MCF 10A (cell line): ENCODE measurements around the gene RAB29. TPM values are rescaled to one million over a fixed set of nuclear protein-coding genes. Genes with fewer than 3 reads are reported as not detected.

Experiments used
- BruUV-seq: library from RNA; stranded (reverse); fragments of 400-500 nt; replicated peaks from 2 replicates; lab custom pipeline; 2021; lab: Mats Ljungman, UMichigan
- CTCF ChIA-PET: fragments of 300-600 bp; sonication (Branson Sonifier 250); formaldehyde crosslinking; extraction: SDS; loops from one replicate; lab custom pipeline; 2021; ENCODE audit warnings: antibody characterized with exemption, inconsistent platforms; lab: Yijun Ruan, JAX
- POLR2A ChIA-PET: fragments of 300-600, 350-650 bp; sonication (Branson Sonifier 250); formaldehyde crosslinking; extraction: SDS; loops from one replicate; lab custom pipeline; 2020; ENCODE audit warnings: antibody characterized with exemption, inconsistent platforms; lab: Yijun Ruan, JAX
- DNase-seq: peaks from one replicate; pipeline ENCODE4 v3.0.0-alpha.2; 2018; ENCODE audit not compliant: unreplicated experiment
- H3K27ac Mint-ChIP-seq: one replicate; pipeline ENCODE4 v1.8.0; 2022; ENCODE audit warnings: mild to moderate bottlenecking, low read depth, mixed read lengths; ENCODE audit not compliant: unreplicated experiment
- H3K27me3 Mint-ChIP-seq: one replicate; pipeline ENCODE4 v1.8.0; 2022; ENCODE audit warnings: mixed read lengths; ENCODE audit not compliant: insufficient read depth, unreplicated experiment
- H3K36me3 Mint-ChIP-seq: one replicate; pipeline ENCODE4 v1.8.0; 2022; ENCODE audit warnings: mild to moderate bottlenecking, moderate library complexity, mixed read lengths; ENCODE audit not compliant: insufficient read depth, unreplicated experiment
- H3K4me1 Mint-ChIP-seq: one replicate; pipeline ENCODE4 v1.8.0; 2022; ENCODE audit warnings: mixed read lengths; ENCODE audit not compliant: insufficient read depth, unreplicated experiment
- H3K4me3 Mint-ChIP-seq: one replicate; pipeline ENCODE4 v1.8.0; 2022; ENCODE audit warnings: mild to moderate bottlenecking, moderate library complexity, mixed read lengths; ENCODE audit not compliant: unreplicated experiment
- H3K9me3 Mint-ChIP-seq: one replicate; pipeline ENCODE4 v1.8.0; 2022; ENCODE audit warnings: mixed read lengths; ENCODE audit not compliant: unreplicated experiment
- intact Hi-C: fragments of 100-400 bp; cut with micrococcal nuclease; formaldehyde crosslinking; loops from 2 replicates; pipeline ENCODE4 v1.14.1; 2022
- total RNA-seq: library from RNA; stranded (reverse); gene quantifications from 2 replicates; pipeline ENCODE4 v1.2.3, GENCODE V29; 2022
- TF ChIP-seq, protein P1 (sequence below): fragments of 200-600 bp; IDR thresholded peaks from one replicate; pipeline ENCODE4 v1.8.0; 2022; ENCODE audit warnings: antibody characterized with exemption, mild to moderate bottlenecking; ENCODE audit not compliant: unreplicated experiment

Gene RAB29
- total RNA-seq, 1 experiment from 2014 or later = 33.6 TPM

DNA sequence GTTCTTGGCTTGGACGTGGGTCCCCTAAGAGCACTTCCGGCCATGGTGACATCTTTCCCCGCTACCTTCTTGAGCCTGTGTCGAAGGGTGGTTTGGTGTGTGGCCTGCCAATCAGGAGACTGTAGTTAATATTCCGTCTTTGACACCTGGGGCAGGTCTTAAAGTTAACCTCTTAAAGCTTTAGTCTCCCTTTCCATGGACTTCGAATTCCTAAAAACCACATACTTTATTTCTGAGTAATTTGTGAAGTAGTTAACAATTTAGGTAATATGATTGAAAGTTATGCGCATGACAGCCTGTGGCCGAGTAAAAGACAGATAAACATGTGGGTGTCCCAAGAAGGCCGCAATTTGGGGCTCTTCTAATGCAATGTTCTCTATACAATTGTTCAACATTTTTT lies 10.2 kb upstream of the RAB29 start:
- TF ChIP-seq, protein P1, sequence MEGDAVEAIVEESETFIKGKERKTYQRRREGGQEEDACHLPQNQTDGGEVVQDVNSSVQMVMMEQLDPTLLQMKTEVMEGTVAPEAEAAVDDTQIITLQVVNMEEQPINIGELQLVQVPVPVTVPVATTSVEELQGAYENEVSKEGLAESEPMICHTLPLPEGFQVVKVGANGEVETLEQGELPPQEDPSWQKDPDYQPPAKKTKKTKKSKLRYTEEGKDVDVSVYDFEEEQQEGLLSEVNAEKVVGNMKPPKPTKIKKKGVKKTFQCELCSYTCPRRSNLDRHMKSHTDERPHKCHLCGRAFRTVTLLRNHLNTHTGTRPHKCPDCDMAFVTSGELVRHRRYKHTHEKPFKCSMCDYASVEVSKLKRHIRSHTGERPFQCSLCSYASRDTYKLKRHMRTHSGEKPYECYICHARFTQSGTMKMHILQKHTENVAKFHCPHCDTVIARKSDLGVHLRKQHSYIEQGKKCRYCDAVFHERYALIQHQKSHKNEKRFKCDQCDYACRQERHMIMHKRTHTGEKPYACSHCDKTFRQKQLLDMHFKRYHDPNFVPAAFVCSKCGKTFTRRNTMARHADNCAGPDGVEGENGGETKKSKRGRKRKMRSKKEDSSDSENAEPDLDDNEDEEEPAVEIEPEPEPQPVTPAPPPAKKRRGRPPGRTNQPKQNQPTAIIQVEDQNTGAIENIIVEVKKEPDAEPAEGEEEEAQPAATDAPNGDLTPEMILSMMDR = no peak
- Mint-ChIP-seq H3K4me1 (no peaks in the 10 kb centered on the region), H3K36me3 (peaks cover 2% of the 10 kb centered on the region), H3K4me3 (no peak overlapping the region), H3K27ac (no peak overlapping the region), H3K27me3 (no peaks in the 10 kb centered on the region), H3K9me3 (no peaks in the 10 kb centered on the region)
- no TSS peak for BruUV-seq
- ChIA-PET POLR2A (interaction anchor here (0.5 to 2.9 kb wide), 5 partner anchors 10 to 827 kb away, joined by 3 to 20 read pairs (median 5); partner anchors contain the start of genes EIF2D and RAB29), CTCF (interaction anchor here (0.7 to 3.3 kb wide), 8 partner anchors 8 to 194 kb away, joined by 3 to 23 read pairs (median 6); no protein-coding TSS in a partner anchor)
- no peak for DNase-seq
- intact Hi-C loops = no loop called here

DNA sequence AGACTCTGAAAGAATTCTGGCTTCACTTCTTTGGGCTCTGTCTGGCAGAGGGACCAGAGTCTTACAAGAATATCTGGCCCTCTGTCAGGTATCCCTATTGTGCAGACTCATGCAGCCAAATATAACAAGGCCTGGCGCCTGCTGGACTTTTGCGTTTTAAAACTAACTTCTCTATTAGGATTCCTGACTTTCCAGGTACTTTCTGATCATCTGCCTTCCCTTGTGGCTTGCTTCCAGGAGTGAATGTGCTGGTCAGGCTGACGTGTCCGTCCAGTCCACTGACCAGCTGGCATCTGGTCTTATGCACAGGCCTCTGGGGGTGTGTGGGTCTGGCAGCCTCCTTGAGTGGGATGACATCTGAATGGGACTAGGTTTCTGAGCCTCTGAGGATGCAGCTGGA lies 8.6 kb upstream of the RAB29 start:
- Mint-ChIP-seq H3K4me3 (no peak overlapping the region), H3K27ac (no peak overlapping the region), H3K9me3 (no peaks in the 10 kb centered on the region), H3K4me1 (no peaks in the 10 kb centered on the region), H3K27me3 (no peaks in the 10 kb centered on the region), H3K36me3 (no peaks in the 10 kb centered on the region)
- BruUV-seq = no TSS peak
- intact Hi-C loops = no loop called here
- TF ChIP-seq, protein P1 = no peak
- ChIA-PET CTCF (interaction anchor here (0.6 to 3.3 kb wide), 4 partner anchors 55 to 194 kb away, joined by 3 to 23 read pairs (median 4); no protein-coding TSS in a partner anchor), POLR2A (interaction anchor here (1.5 kb wide), 1 partner anchor 8 kb away, joined by 11 read pairs; the partner anchor contains the start of gene RAB29)
- DNase-seq = no peak

DNA sequence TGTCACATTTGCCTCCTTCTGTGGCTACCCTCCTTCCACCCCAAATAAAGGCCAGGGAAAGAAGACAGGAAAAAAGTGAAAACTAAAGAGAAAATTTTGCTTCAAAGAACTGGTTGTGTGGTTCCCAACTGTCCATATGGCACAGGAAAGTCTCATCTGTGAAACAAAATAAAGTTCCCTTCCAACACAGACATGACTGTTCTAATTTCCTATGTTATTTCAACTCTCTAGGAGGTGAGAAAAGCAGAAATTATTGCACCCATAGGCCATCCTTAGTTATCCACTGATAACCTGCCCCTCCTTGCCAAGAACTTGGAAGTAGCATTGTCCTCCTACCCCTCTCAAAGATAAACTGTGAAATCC lies 8.1 kb upstream of the RAB29 start:
- Mint-ChIP-seq H3K4me3 (no peak overlapping the region), H3K4me1 (no peaks in the 10 kb centered on the region), H3K9me3 (no peaks in the 10 kb centered on the region), H3K36me3 (no peaks in the 10 kb centered on the region), H3K27ac (no peak overlapping the region), H3K27me3 (no peaks in the 10 kb centered on the region)
- POLR2A ChIA-PET = interaction anchor here (1.6 kb wide), 1 partner anchor 8 kb away, joined by 6 read pairs; no protein-coding TSS in a partner anchor
- TF ChIP-seq, protein P1 = no peak
- DNase-seq = no peak
- CTCF ChIA-PET = interaction anchor here (1.7 kb wide), 1 partner anchor 194 kb away, joined by 11 read pairs; no protein-coding TSS in a partner anchor
- intact Hi-C loops = no loop called here
- no TSS peak for BruUV-seq

DNA sequence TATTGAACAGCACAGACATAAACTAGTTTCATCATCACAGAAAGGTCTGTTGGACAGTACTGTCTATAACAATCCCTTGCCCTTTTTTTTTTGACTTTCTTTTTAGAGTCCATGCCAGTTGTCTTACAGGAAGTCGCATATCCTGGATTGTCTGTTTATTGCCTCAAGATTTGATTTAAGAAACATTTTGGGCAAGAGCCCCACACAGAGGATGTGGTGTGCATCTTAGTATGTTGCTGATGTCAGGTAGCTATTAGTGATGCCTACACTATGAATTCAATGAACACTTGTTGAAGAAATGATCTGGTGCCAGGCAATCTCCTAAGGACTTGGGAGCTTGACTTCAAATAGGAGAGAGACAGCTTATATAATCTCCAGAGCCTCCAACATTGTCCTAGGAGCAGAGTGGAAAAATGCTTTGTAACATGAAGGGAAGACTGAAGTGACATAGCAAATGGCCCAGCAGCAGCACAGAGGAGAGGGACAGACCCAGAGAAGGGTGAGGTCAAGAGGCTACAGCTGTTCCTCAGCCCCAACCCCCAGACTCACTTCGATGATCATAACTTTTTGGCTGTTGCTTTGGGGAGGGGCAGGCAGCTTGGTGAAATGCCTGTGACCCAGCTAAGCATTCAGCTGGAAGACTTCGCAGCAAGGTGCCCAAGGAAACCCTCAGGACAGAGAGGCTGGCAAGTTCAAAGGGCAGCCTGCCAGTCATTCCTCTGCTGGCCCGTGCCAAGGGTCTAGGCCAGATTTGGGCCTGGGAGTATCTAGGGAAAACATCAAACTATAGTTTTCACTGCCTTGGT lies 7.5 kb upstream of the RAB29 start:
- intact Hi-C loops = no loop called here
- Mint-ChIP-seq H3K27ac (no peak overlapping the region), H3K4me1 (no peaks in the 10 kb centered on the region), H3K4me3 (no peak overlapping the region), H3K36me3 (no peaks in the 10 kb centered on the region), H3K9me3 (no peaks in the 10 kb centered on the region), H3K27me3 (no peaks in the 10 kb centered on the region)
- BruUV-seq = no TSS peak
- TF ChIP-seq, protein P1 = no peak
- DNase-seq = no peak
- CTCF ChIA-PET = interaction anchor here (0.6 to 2.3 kb wide), 7 partner anchors 8 to 195 kb away, joined by 3 to 28 read pairs (median 6); no protein-coding TSS in a partner anchor
- POLR2A ChIA-PET = interaction anchor here (1.0 to 1.9 kb wide), 3 partner anchors 9 to 46 kb away, joined by 3 to 6 read pairs (median 5); partner anchors contain the start of gene SLC41A1
